Stimulated activated CD8-positive, alpha-beta memory T cell treated with anti-CD3 and anti-CD28 coated beads, Interleukin-15, amount 100 ng/mL, for 48 hours (primary cell): ENCODE results near the gene PDCD10.
A peak's percentile ranks its signal among the peaks of the same experiment; 100 is the strongest.

Source experiments
- DNase-seq, 2 donors: peaks; one replicate each; pipeline ENCODE4 v3.0.0-alpha.2; 2020; ENCODE audit warnings: low read depth in 2 of 2

Gene PDCD10

DNA sequence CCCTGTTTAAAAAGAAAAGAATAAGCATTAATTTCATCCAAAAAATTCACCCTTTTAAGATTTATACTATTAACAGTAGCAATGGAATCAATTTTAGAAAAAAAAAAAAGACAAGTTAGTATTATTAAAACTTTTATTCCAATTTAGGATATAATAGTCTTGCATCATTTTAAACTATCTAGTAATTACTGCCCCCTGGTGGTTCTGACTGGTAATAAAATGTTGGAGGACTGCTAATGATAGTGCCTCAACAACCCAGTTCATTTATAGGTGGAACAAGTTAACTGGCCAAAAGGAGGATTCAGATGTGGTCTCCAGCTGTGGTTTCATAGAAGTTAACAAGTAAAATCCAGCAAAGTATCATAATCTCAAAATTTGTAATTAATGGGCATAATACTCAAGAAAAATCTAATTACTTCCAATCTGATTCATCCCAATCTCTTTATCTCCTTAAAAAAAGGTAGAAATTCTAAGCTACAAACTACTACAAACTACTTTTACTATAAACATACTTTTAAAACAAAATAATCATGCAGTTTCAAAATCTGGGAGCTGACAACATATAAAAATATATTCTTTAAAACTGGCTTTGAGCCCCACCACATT, 50.2 kb downstream of the PDCD10 start:
- DNase-seq, result peak in 1 of 2 donors; percentile 12

GRCh38 chr3:167679526-167679925, 55.2 kb downstream of the PDCD10 start:
- DNase-seq, result no peak

DNA sequence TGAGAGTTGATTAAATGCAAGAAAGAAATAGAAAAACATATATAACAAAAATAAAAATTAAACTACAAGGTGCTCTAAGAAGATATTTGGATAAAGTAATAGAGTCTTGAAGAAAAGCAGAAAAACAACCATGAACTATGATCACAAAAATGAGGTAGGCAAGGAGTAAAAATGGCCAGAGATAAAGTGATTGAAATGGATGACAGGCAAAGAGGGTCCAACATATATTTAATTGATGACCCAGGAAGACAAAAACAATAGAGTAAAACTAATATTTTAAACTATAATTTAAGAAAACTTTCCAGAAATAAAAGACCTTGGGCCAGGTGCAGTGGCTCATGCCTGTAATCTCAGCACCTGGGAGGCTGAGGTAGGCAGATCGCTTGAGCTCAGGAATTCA, 58.8 kb downstream of the PDCD10 start:
- no peak for DNase-seq

DNA sequence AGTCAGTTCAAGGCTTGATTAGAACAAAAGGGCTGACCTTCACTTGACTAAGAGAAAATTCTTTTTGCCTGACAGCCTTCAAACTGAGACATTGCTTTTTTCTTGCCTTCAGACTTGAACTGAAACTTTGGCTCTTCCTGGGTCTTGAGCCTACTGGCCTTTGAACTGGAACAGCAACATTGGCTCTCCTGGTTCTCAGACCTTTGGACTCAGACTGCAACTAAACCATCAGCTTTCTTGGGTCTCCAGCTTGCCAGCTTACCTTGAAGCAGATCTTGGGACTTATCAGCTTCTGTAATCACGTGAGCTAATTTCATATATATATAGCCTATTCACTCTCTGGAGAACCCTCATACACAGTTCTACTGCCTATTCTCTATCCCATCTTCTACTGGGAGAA, 61.5 kb downstream of the PDCD10 start:
- no peak for DNase-seq

DNA sequence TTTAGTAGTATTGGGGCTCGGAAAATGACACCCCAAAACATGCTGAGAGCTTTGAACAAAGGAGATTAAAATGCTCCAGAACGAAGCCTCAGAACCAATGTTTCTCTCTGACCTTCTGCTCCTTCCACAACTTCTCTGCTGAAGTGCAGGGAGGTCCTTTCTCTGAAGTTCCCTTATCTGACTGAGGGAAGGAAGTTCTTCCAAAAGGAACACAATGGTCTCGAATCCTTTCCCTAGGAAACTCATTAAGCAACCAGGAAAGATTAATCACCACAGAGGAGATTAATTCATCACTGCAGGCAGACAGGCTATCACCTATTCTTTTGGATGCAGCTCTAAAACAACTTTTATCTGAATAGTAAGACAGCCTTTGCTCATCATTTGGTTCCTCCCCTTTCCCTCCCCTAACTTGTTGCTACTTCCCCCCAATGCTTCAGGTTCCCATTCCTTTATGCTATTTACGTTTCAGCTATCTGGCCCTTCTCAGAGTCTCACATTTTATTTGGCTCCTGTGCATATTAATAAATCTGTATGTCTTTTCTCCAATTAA, 62.7 kb downstream of the PDCD10 start:
- no peak for DNase-seq

- DNase-seq, result no peak
These were observed 65.0 kb downstream of the PDCD10 start for GRCh38 chr3:167669699-167670098.

DNA sequence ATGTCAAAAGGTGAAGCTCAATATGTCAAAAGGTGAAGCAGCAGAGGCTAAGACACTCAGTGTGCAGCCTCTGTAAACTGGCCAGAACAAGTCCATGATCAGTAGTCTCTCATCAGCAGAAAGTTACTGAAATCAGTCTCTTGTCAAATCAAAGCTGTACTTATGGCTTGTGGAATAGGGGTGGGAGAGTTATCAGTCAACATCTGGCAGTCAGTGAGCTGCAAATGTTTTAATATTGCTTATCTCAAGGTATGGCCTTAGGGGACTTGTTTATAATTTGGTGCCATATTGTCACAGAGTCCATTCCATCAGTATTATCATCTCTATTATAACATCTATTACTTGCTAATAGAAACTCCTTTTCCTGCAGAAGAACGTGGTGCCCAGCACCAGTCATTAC, 66.0 kb downstream of the PDCD10 start:
- DNase-seq, result no peak

- no peak for DNase-seq
These were observed 68.1 kb downstream of the PDCD10 start for GRCh38 chr3:167666563-167666962.

DNA sequence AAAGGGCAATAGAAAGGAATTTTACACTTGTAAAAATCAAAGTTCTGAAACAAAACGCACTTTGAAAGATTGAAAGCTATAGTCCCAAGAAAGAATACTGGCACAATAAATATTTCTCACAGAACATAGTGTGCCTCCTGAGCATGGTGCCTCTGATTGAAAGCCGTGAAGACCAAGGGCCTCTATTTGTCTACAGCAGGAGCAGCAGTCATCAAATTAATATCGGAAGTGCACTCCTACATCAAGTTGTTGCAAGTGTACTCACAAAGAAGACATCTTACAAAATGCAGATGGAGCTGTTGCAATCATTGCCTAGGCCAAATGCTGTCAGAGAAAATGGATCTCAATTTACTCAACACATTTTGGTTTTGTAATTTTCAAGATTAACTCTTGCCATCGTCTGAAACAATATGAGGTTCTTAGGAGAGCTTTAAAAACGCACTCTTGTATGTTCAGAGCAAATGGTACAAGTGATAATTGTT, 71.7 kb downstream of the PDCD10 start:
- DNase-seq, result no peak

GRCh38 chr3:167657684-167658225, 76.9 kb downstream of the PDCD10 start:
- DNase-seq, result no peak

DNA sequence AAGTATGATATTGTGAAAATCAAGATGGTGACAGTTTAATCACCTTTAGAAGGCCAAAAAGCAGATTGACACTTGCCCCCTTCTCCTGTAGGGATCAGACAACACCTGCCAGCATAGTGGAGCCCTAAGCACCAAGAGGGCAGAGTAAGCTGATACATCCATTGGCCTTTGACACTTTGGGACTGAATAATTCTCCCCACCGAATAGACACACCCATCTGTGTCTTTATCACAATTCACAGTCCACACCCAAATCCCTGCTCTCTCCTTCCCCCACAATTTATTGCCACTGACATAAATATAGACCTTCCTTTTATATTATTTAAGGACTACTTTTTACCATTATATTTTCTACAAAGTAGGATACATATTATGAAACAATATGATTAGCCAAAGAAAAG, 77.9 kb downstream of the PDCD10 start:
- no peak for DNase-seq

DNA sequence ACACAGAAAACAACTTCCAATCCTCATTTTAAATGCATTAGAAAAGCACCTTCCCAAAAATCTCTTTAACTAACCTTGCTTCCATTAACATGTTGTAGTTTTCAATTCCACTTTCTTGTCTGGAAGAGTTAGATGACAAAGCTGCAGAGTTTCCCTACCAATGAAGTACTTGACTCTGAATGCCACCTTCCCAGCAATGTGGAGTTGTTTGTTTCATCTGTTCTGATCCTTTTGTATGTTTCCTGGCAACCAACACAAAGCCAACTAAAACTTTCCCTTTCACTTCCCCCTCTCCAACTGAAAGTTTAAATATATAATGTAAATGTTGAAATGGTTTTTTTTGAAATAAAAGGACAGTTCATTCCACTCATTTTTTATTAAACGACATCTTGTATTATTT, 80.9 kb downstream of the PDCD10 start, which contains the start of gene WDR49:
TSS of gene WDR49 (minus strand) at position 183 of the 400 bp plus-strand sequence. CDS start 517 bp downstream, outside the sequence.
- no peak for DNase-seq

- DNase-seq, result no peak
These were observed 81.5 kb downstream of the PDCD10 start for GRCh38 chr3:167653155-167653554.

GRCh38 chr3:167651826-167652225, 82.9 kb downstream of the PDCD10 start:
- no peak for DNase-seq

GRCh38 chr3:167650459-167650858, 84.2 kb downstream of the PDCD10 start:
- no peak for DNase-seq

GRCh38 chr3:167649746-167650145, 84.9 kb downstream of the PDCD10 start:
- no peak for DNase-seq

DNA sequence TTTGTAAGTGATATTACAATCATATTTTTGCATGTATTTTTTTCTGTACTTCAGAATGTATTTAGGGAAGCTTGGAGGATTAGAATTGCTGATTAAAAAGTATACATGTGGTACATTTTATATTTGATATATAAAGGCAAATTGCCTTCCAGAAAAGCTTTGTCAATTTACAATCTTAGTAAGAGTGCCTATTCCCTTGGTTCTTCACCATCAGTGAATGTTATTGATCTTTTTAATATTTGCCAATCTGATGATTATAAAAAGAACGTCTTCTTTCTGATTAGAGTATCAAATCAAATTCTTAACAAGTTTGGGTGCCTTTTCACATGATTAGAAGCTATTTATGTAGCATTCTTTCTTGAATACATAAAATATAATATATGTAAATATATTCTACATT, 90.1 kb downstream of the PDCD10 start:
- no peak for DNase-seq
